ENCODE measurements around the gene KRT7.
"Not testable (repeated sequence)": the region's sequence is repeated elsewhere in the genome, so short reads cannot be mapped to it uniquely, and the experiment has no call there.

KRT7 gene

DNA sequence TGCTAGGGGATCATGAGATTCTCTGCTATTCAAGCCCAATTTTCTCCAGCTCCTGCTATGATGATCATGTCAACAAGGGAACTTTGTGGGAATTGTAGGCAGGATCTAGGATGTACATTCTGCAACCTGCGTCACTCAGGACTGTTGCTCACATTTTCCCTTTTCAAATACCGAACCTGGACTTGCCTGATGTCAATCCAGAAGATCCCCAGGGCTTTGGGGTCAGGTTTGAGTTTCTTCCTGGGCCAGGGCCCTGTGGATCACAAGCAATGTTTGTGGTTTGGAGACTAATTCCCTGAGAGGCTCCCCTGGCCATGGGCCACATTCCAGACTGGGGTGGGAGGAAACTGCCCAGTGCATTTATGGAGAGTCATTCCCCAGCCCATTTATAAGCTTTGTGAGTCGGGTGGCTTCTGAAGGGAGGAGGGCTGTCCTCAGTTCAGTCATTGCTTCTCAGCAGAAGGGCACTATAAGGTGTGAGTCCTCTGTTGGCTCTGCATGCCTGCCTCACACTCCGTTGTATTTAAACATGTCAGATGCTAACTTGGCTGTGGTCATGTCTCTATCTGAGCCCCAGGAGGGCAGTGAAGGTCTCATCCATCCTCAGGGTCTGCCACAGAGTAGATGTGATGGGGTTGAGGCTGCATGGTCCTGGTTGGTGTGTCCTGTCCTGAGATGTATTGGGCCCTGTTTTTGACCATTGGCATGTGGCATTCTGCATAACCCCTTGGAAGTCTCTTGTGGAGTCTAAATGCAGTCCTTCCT is 47.9 kb downstream of the KRT7 start:
- DNase-seq: no peak

DNA sequence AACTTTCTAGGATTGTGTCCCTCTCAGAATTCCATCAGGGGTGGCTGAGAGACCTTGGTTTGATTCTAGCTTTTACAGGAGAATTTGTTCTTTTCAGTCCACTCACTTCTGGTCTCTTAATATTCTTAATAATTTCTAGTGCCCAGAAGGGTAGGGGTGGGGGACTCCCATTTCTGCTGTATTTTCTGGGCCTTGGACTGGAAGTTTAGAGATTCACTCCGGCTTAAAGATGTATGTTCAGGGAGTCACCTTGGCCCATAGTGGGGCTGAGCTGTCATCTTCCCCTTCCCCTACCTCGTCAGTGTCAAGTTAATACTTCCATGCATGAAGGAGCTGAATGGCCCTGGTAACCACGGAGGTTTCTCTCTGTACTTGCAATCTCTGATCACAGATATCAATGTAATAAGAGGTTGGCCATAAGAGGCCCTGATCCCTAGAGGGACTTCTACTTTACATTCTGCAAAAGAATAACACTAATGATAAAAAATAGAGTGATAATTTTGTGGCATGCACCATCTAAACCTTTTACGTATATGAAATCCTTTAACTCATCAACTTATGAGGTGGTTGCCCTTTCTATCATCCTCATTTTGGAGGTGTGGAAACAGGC is 51.6 kb downstream of the KRT7 start:
- DNase-seq: no peak

DNA sequence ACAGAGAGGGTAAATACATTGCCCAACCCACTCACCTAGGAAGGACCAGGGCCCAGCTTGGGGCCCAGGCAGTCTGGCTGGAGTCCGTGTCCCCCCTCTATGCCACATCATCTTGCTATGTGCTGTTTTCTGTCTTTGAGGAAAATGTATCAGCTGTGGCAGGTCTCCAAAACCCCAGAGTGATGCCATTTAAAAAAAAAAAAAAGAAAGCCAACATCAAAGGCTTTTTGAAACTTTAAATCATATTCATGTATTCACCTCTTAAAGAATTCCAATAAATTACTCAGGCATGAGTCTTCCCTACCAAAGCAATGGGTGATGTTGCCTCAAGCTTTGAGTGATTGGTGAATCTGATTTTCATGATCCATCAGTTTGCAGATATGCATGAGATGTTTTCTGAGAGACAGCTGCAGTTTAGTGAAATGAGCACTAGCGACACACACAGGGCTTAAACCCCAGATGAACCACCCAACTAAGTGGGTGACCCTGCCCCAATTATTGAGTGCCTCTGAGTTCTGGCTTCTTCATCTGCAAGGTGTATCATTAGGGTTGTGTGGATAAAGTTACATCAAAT is 52.2 kb downstream of the KRT7 start:
- DNase-seq: no peak

DNA sequence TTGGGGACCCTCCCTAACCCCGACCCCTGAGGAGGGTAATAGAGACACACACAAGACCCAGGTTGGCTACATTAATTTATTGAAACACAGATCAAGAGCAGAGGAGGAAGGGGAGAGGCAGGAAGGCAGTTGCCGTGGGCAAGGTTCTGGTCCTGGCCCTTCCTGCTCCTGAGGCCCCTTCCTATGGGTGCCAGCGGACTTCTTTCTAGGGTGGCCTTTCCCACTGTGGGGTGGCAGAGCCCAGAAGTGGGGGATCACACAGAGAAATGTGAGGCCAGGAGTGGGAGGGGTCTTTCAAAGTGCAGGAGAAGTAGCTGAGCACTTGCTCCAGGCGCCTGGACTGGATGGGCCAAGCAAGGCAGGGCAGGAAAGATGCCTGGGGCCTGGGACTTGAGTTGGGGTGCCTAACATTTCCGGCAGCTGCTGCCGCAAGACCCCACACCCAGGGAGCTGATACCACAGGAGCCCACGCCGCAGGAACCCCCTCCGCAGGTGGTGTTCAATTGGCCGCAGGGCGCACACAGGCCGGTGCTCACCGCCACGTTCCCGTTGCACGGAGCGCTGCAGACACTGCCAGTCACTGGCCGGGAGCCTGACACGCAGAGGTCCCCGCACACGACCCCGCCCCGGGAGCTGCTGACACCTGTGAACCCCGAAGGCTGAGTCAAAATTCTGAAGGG is 52.9 kb downstream of the KRT7 start:
- no peak for DNase-seq

DNA sequence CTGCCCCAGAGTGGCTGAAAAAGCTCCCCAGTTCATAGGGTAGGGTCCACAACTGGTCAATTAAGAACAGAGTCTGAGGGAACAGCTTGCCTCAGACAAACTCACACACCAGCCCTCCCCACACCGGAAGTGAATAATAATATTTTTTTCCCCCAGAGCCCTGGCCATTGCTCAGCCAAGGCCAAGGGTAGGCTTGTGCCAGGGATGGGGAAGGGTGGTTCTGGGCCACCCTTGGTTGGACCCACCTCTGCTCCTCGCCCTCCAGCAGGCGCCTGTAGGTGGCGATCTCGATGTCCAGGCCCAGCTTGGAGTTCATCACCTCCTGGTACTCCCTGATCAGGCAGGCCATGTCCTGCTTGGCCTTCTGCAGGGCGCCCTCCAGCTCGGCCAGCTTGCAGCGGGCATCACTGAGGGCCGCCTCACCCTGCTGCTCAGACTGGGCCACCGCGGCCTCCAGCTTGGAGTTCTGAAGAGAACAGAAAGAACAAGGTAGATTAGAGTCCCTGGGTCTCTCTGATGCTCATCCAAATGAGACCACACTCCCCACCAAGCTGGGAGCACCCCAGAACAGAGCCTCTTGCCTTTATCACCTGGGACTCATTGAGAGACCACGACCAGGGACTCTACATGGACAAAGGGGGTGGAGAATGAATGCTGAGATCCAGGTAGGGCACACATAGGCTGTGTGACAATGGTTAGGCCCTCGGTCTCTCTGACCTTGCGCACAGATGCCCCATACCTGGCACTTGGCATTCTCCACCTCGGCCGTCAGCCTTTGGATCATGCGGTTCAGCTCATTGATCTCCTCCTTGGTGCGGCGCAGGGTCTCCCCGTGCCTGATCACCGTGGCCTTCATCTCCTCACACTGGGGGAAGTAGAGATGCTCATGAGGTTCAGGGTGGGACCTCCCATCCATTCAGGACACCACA is 54.1 kb downstream of the KRT7 start:
- DNase-seq: not testable (repeated sequence)

DNA sequence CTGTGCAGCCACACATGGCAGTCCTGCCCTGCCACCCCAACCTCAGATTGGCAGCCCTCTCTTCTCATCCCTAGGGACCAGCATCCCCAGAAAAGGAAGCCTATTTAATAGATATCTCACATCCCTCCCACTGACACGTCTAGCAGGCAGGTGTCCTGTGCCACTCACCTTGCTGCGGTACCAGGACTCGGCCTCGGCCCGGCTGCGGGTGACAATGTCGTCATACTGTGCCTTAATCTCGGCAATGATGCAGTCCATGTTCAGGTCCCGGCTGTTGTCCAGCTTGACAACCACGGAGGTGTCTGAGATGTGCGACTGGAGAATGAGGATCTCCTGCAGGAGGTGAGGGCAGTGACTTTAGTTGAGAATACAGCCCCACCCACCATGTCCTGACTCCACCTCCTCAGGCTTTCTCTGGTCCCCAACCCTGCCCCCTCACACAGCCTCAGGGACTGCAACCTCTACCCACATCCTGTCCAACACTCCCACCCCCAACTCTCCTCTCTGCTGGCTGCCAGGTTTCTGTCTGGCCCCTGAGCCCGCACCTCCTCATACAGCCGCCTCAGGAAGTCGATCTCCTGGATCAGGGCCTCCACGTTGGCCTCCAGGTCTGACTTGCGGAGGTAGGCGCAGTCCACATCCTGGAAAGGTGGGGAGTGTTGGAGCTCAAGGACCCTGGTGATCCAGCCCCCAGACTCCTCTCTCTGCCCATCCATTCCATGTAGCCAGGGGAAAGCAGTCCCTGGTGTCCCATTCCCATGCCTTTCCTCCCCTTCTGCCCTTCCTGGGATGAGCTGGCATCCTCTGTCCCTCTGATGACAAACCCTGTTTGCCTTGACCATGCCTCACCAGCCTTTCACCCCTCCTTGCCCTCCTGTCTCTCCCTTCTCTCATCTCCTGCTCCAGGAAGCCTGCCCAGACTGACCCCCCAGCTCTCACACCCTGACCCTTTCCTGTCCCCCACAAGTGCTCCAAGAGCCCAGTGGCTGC is 55.1 kb downstream of the KRT7 start:
- DNase-seq: not testable (repeated sequence)

DNA sequence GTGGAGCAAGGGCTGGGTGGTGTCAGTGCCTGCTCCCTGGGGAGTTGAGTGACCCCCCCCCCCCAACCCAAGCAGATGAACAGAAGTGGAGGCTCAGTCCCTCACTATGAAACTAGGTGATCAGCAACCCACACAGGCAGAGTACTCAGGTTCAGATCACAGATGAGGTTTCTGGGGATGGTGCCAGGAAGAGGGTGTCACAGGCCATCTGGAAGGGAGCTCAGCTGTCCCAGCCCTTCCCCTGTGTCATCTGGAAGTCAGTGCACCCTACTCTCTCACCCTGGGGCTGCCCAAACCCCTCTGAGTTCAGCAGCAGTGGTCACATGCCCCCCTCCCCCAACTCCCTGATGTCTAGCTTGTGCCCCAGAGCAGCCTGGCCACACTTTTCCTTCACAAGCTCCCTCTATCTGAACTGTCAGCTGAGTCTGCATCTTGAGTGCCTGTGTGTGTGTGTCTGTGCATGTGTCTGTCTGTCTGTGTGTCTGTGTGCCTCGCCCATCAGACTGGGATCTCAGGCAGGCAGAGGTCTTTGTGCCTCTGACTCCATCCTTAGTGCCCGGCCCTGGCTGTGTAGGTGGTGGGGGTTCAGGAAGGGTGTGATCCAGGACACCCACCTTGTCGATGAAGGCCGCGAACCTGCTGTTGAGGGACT is 57.6 kb downstream of the KRT7 start:
- not testable (repeated sequence) for DNase-seq

DNA sequence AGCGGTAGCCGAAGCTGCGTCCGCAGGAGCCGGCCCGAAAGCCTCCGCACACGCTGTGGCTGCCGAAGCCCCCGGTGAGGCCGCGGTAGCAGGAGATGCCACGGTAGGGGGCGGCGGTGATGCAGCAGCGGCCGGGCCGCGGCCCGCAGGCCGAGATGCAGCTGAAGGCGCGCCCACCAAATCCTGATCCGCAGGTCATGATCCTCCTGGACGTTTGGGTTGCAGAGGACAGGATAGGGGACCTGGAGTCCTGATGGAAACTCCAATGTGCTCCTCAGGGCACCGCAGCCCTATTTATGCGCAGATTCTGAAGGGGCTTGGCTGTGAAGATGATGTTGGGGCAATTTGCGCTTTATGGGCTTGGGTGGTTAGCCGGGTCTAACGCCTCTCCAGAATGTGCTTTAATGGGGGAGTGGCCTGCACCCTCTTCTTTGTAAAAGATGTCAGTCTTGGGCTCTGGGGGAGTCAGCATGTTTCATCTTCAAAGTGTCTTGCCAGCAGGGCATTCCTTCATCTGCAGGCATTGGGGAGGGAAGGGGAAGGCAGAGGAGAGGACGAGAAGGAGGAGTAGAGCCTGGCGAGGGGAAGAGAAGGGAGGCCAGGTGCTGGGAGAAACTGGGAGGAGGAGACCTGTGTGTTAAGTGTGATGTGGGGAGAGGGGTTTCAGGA is 58.4 kb downstream of the KRT7 start, which contains the start of gene KRT81:
KRT81 (minus strand) TSS at position 268 of the 669 bp plus-strand sequence; CDS start at position 199, 69 bp downstream.
- no peak for DNase-seq

DNA sequence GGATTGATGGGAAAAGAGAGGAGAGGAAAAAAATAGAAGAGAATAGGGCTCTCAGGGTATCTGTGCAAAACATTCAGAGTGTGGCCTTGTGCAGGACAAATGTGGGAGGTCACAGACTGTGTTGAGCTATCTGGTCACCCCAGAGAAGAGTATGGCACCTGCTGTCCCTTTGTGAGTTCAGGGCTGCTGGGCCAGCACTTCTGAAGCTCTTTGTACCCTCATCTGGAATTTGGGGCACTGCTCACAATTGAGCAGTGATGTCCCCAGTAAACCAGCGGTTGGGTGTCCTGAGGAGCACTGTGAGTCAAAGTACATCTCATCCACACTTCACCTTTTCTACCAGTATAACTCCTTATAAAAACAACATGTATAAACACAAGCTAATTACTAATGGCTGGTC is 60.9 kb downstream of the KRT7 start:
- DNase-seq: no peak

DNA sequence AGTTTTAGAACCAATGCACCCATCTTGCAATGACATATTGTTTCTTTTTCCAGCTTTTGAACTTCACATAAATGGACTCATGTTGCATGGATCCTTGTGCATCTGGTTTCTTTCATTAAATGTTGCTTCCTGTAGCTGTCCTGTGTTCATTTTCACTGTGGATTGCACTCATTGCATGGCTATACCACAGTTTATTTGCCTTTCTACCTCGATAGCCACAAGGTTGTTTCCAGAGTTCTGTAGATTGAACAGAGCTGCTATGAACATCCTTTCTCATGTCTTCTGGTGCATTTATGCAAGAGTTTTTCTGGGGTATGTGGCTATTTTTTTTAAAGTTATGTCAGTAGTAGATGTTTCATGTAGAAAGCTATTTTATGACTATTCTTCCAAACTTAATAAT is 61.8 kb downstream of the KRT7 start:
- no peak for DNase-seq

DNA sequence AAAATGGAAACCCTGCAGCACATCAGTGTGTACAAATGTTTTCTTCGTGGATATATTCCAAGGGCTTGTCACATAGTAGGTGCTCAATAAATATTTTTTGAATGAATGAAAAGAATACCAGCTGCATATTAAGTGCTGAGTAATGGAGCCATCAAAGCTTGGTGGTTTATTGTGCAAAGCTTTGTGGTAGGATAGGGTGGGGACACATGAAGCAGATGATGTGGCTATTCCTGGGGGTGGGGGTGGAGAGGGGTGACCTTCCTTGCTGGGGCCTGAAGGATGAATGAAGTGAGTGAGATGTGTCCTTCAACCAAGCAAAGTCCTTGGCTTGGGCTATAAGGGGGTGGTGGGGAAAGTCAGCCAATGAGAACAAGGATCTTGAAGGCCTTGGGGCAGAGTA is 62.6 kb downstream of the KRT7 start:
- no peak for DNase-seq

DNA sequence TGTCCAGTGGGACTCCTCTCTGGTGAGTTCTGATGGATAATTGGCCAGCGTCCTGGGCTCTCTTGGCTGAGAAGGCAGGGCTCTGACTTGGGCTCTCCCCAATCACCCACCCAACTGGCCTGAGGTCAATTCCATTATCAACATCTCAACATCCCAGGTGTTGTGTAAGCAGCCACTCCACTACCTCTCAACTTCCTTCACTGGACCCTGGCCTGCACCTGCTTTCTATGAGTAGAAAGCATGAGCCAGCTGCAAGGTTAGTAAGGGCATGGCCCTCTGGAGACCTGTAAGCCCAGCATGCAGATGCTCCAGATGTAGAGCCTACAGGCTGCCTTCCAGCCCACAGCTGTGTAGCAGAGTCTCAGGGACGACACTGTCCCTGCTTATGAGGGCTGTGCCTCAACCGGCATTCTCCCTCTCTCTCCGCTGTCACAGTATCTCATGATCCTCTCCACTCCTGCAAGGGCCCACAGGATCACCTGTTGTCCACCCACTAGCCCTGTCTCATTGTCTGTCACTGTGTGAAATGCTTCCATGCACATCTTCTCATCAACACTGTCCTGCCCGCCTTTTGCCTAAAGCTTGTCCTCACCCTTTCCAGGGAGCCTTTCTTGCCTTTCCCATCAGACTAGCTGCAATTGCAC is 63.7 kb downstream of the KRT7 start:
- DNase-seq: no peak
